Natural killer cell (primary cell): ENCODE measurements around the gene TUBB4A. TPM values are rescaled to one million over a fixed set of nuclear protein-coding genes. Genes with fewer than 3 reads are reported as not detected.

Source experiments
- ATAC-seq, 3 donors: fragments of 150-1000 bp in 2 of 3; fragments of 200-7000 bp in 1 of 3; cut with Tn5 transposase; 1 replicate in 1 of 3; 2 replicates in 2 of 3; pipeline ENCODE4 v1.10.0; 2021; ENCODE audit warnings: mild to moderate bottlenecking in 2 of 3, moderate library complexity in 2 of 3
- DNase-seq, 2 donors: peaks; one replicate each; pipeline versions ENCODE4 v3.0.0 to v3.0.0-alpha.2; 2013 to 2021; ENCODE audit warnings: mixed read lengths in 1 of 2
- H3K27ac ChIP-seq: one replicate; pipeline ENCODE4 v1.5.1; 2013; ENCODE audit warnings: mild to moderate bottlenecking, low read length
- H3K27me3 ChIP-seq: one replicate; pipeline ENCODE4 v1.6.1; 2013; ENCODE audit warnings: low read length; ENCODE audit not compliant: control insufficient read depth, insufficient read depth
- H3K36me3 ChIP-seq: one replicate; pipeline ENCODE4 v1.6.1; 2013; ENCODE audit warnings: low read length; ENCODE audit not compliant: control insufficient read depth, insufficient read depth
- H3K4me1 ChIP-seq: one replicate; pipeline ENCODE4 v1.6.1; 2013; ENCODE audit warnings: low read length; ENCODE audit not compliant: control insufficient read depth, insufficient read depth
- H3K4me3 ChIP-seq: one replicate; pipeline ENCODE4 v1.5.1; 2013; ENCODE audit warnings: low read length
- H3K9me3 ChIP-seq: one replicate; pipeline ENCODE4 v1.6.1; 2013; ENCODE audit warnings: low read length; ENCODE audit not compliant: control insufficient read depth, insufficient read depth
- H3K27ac Mint-ChIP-seq, 2 donors: one replicate each; pipeline ENCODE4 v1.8.0; 2022; ENCODE audit warnings: mild to moderate bottlenecking in 2 of 2, mixed read lengths in 2 of 2, moderate library complexity in 1 of 2
- H3K27me3 Mint-ChIP-seq, 2 donors: one replicate each; pipeline ENCODE4 v1.8.0; 2022; ENCODE audit warnings: low read depth in 2 of 2, mixed read lengths in 2 of 2
- H3K36me3 Mint-ChIP-seq: one replicate; pipeline ENCODE4 v1.8.0; 2022; ENCODE audit warnings: mixed read lengths
- H3K4me1 Mint-ChIP-seq, 2 donors: one replicate each; pipeline ENCODE4 v1.8.0; 2022; ENCODE audit warnings: mixed read lengths in 2 of 2
- H3K4me3 Mint-ChIP-seq: one replicate; pipeline ENCODE4 v1.8.0; 2022; ENCODE audit warnings: mild to moderate bottlenecking, moderate library complexity, mixed read lengths
- H3K9me3 Mint-ChIP-seq, 2 donors: one replicate each; pipeline ENCODE4 v1.8.0; 2022; ENCODE audit warnings: mixed read lengths in 2 of 2
- WGBS: methylation state at CpG from one replicate; pipeline ENCODE4 v1.1.7; 2013; ENCODE audit warnings: missing lambda C conversion rate; ENCODE audit not compliant: insufficient coverage; 5-methylcytosine and 5-hydroxymethylcytosine counted together
- intact Hi-C: fragments of 100-400 bp; cut with micrococcal nuclease; formaldehyde crosslinking; loops from one replicate; pipeline ENCODE4 v1.14.2; 2022
- total RNA-seq, 4 donors: library from RNA; stranded (reverse); fragments of 120-200 nt in 1 of 4; gene quantifications; one replicate each; pipeline versions ENCODE4 v1.2.3 to v1.2.4, GENCODE V29; 2013 to 2022
- TF ChIP-seq, protein P1 (sequence below): fragments of 200-600 bp; IDR thresholded peaks from one replicate; pipeline ENCODE4 v1.8.0; 2022; ENCODE audit warnings: antibody characterized with exemption

The TUBB4A gene
- total RNA-seq, 3 donors from 2014 or later (not counting 1 experiment from before 2014, with no cell fraction given), result 0.40 to 2.6 (median 1.8) TPM

- WGBS, result 79% methylated on average over 6 of the region's 6 CpGs
- H3K4me1 Mint-ChIP-seq, result peaks cover 15 to 21% of the 10 kb centered on the region in 2 donors
- intact Hi-C loops, result no loop called here
Measured at GRCh38 chr19:6522712-6523111, 20.6 kb upstream of the TUBB4A start.

DNA sequence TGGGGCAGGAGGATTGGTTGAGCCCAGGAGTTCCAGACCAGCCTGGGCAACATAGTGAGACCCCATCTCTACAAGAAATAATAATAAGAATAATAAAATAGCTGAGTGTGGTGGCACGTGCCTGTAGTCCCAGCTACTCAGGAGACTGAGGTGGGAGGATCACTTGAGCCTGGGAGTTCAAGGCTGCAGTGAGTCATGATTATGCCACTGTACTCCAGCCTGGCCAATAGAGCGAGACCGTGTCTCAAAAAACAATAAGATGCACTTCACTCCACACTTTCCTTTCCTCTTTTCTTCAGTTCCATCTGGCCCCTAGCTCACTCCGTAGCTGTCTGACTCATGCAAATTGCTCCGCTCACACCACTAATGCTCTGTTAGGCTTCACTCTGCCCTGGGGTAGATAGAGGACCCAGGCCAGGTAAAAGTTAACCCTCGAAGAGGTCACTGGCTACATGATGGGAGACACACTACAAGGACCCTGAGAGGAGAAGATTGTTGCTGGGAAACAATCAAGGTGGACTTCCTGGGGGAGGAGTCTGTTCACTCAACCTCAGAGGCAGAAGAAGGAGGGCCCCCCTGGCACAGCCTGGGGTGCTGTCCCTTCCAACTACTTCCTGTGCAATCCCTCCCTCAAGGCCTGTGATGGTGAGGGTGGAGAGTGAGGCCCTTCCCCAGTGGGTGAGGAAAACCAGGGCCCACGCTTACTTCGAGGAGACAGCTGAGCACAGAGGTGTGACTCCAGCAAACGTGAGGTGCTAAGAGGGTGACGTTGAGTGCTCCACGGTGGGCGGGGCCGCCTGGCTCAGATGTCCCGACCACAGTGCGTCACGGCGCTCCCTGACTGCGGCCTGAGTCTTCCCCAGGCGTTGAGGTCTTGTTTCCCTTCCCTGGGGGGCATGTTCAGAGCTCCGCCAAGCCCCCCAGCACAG, 19.9 kb upstream of the TUBB4A start:
- Histone ChIP-seq H3K27me3 (no peaks in the 10 kb centered on the region), H3K4me3 (no peak overlapping the region), H3K4me1 (peaks cover 33% of the 10 kb centered on the region), H3K36me3 (no peaks in the 10 kb centered on the region), H3K9me3 (no peaks in the 10 kb centered on the region), H3K27ac (peak overlapping the region; percentile 74)
- TF ChIP-seq, protein P1, sequence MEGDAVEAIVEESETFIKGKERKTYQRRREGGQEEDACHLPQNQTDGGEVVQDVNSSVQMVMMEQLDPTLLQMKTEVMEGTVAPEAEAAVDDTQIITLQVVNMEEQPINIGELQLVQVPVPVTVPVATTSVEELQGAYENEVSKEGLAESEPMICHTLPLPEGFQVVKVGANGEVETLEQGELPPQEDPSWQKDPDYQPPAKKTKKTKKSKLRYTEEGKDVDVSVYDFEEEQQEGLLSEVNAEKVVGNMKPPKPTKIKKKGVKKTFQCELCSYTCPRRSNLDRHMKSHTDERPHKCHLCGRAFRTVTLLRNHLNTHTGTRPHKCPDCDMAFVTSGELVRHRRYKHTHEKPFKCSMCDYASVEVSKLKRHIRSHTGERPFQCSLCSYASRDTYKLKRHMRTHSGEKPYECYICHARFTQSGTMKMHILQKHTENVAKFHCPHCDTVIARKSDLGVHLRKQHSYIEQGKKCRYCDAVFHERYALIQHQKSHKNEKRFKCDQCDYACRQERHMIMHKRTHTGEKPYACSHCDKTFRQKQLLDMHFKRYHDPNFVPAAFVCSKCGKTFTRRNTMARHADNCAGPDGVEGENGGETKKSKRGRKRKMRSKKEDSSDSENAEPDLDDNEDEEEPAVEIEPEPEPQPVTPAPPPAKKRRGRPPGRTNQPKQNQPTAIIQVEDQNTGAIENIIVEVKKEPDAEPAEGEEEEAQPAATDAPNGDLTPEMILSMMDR, result no peak
- no peaks in the 10 kb centered on the region for H3K9me3 Mint-ChIP-seq
- peak; percentile 59 to 91 for DNase-seq
- peak; percentile 87 to 92 (median 89) for ATAC-seq
- H3K27me3 Mint-ChIP-seq, result no peaks in the 10 kb centered on the region
- no peak overlapping the region for H3K4me3 Mint-ChIP-seq
- no peaks in the 10 kb centered on the region for H3K36me3 Mint-ChIP-seq
- intact Hi-C loops, result no loop called here
- peaks cover 23 to 27% of the 10 kb centered on the region in 2 donors for H3K4me1 Mint-ChIP-seq
- 41% methylated on average over 20 of the region's 20 CpGs for WGBS
- peak overlapping the region; percentile 6 to 63 for H3K27ac Mint-ChIP-seq

More at GRCh38 chr19:6522712-6523111, 20.6 kb upstream of the TUBB4A start:
- peak overlapping the region in 1 of 2 donors; percentile 63 for H3K27ac Mint-ChIP-seq
- Histone ChIP-seq H3K27me3 (no peaks in the 10 kb centered on the region), H3K4me1 (peaks cover 26% of the 10 kb centered on the region), H3K9me3 (no peaks in the 10 kb centered on the region), H3K4me3 (no peak overlapping the region), H3K27ac (peak overlapping the region; percentile 74), H3K36me3 (no peaks in the 10 kb centered on the region)
- DNase-seq, result no peak
- H3K4me3 Mint-ChIP-seq, result no peak overlapping the region
- TF ChIP-seq, protein P1, result no peak
- H3K9me3 Mint-ChIP-seq, result no peaks in the 10 kb centered on the region
- no peak for ATAC-seq
- no peaks in the 10 kb centered on the region for H3K27me3 Mint-ChIP-seq
- no peaks in the 10 kb centered on the region for H3K36me3 Mint-ChIP-seq

GRCh38 chr19:6519289-6519688, 17.2 kb upstream of the TUBB4A start:
- no peak for ATAC-seq
- Mint-ChIP-seq H3K27ac (no peak overlapping the region), H3K27me3 (no peaks in the 10 kb centered on the region), H3K9me3 (no peaks in the 10 kb centered on the region), H3K4me1 (peaks cover 34 to 45% of the 10 kb centered on the region in 2 donors), H3K4me3 (no peak overlapping the region), H3K36me3 (no peaks in the 10 kb centered on the region)
- intact Hi-C loops, result loop anchor here (5.0 kb wide), 1 partner anchor 218 kb away; the partner anchor contains the start of genes GPR108 and TRIP10
- Histone ChIP-seq H3K4me1 (peaks cover 46% of the 10 kb centered on the region), H3K36me3 (no peaks in the 10 kb centered on the region), H3K27ac (no peak overlapping the region), H3K4me3 (no peak overlapping the region), H3K27me3 (no peaks in the 10 kb centered on the region), H3K9me3 (no peaks in the 10 kb centered on the region)
- TF ChIP-seq, protein P1, result no peak
- WGBS, result 70% methylated on average over 2 of the region's 2 CpGs
- no peak for DNase-seq
